GM21723 (cell line): ENCODE measurements around the gene MVB12B.

Source experiments
- ATAC-seq: cut with Tn5 transposase; IDR thresholded peaks from one replicate; pipeline ENCODE4 v1.9.1; 2021; ENCODE audit warnings: mild to moderate bottlenecking, moderate library complexity; ENCODE audit not compliant: unreplicated experiment

The MVB12B gene

GRCh38 chr9:126329476-126330275, 3.0 kb downstream of the MVB12B start:
- no peak for ATAC-seq

GRCh38 chr9:126330536-126330935, 3.9 kb downstream of the MVB12B start:
- no peak for ATAC-seq

- no peak for ATAC-seq
These were observed 5.5 kb downstream of the MVB12B start for GRCh38 chr9:126331964-126332748.

- ATAC-seq, result no peak
These were observed 8.3 kb downstream of the MVB12B start for GRCh38 chr9:126334721-126335621.

GRCh38 chr9:126335837-126336735, 9.5 kb downstream of the MVB12B start:
- no peak for ATAC-seq

- ATAC-seq, result no peak
These were observed 10.2 kb downstream of the MVB12B start for GRCh38 chr9:126336736-126337325.

- no peak for ATAC-seq
These were observed 11.2 kb downstream of the MVB12B start for GRCh38 chr9:126337729-126338372.

GRCh38 chr9:126338945-126339344, 12.3 kb downstream of the MVB12B start:
- ATAC-seq, result no peak

- no peak for ATAC-seq
These were observed 14.8 kb downstream of the MVB12B start for GRCh38 chr9:126341426-126341825.

- ATAC-seq, result no peak
These were observed 15.3 kb downstream of the MVB12B start for GRCh38 chr9:126341902-126342301.

GRCh38 chr9:126342621-126343031, 16.0 kb downstream of the MVB12B start:
- no peak for ATAC-seq

- ATAC-seq, result no peak
These were observed 16.7 kb downstream of the MVB12B start for GRCh38 chr9:126343271-126343700.

GRCh38 chr9:126346031-126346430, 19.4 kb downstream of the MVB12B start:
- ATAC-seq, result no peak

GRCh38 chr9:126347093-126347492, 20.5 kb downstream of the MVB12B start:
- no peak for ATAC-seq

- ATAC-seq, result no peak
These were observed 21.5 kb downstream of the MVB12B start for GRCh38 chr9:126347911-126348760.

GRCh38 chr9:126348911-126349550, 22.4 kb downstream of the MVB12B start:
- no peak for ATAC-seq

GRCh38 chr9:126354887-126355770, 28.5 kb downstream of the MVB12B start:
- ATAC-seq, result no peak
